Activated CD8-positive, alpha-beta T cell treated with anti-CD3 and anti-CD28 coated beads for 36 hours (primary cell): ENCODE data around the gene S100A12. TPM values are rescaled to one million over a fixed set of nuclear protein-coding genes. Genes with fewer than 3 reads are reported as not detected.

Source experiments
- ATAC-seq: fragments of 200-7000 bp; cut with Tn5 transposase; one replicate; pipeline ENCODE4 v1.10.0; 2021; ENCODE audit warnings: mild to moderate bottlenecking, moderate library complexity
- CTCF ChIA-PET: fragments of 350-600 bp; sonication (Branson Sonifier 250); formaldehyde crosslinking; loops from one replicate; lab custom pipeline; 2021; ENCODE audit warnings: antibody characterized with exemption; lab: Charles Lee
- POLR2A ChIA-PET: fragments of 350-600 bp; sonication (Branson Sonifier 250); formaldehyde crosslinking; loops from one replicate; lab custom pipeline; 2021; ENCODE audit warnings: antibody characterized with exemption; lab: Charles Lee
- DNase-seq: peaks from one replicate; pipeline ENCODE4 v3.0.0-alpha.2; 2020
- H3K27ac Mint-ChIP-seq: one replicate; pipeline ENCODE4 v1.8.0; 2021; ENCODE audit warnings: mild to moderate bottlenecking, mixed read lengths
- H3K27me3 Mint-ChIP-seq: one replicate; pipeline ENCODE4 v1.8.0; 2021; ENCODE audit warnings: mixed read lengths
- H3K36me3 Mint-ChIP-seq: one replicate; pipeline ENCODE4 v1.8.0; 2021; ENCODE audit warnings: low read depth, mixed read lengths
- H3K4me1 Mint-ChIP-seq: one replicate; pipeline ENCODE4 v1.8.0; 2021; ENCODE audit warnings: low read depth, mixed read lengths
- H3K4me3 Mint-ChIP-seq: one replicate; pipeline ENCODE4 v1.8.0; 2021; ENCODE audit warnings: mild to moderate bottlenecking, moderate library complexity, mixed read lengths
- H3K9me3 Mint-ChIP-seq: one replicate; pipeline ENCODE4 v1.8.0; 2021; ENCODE audit warnings: mixed read lengths
- intact Hi-C: fragments of 100-400 bp; cut with micrococcal nuclease; formaldehyde crosslinking; loops from one replicate; pipeline ENCODE4 v1.10.0; 2022
- total RNA-seq, 2 experiments: library from RNA; stranded (reverse); gene quantifications; one replicate each; pipeline ENCODE4 v1.2.3, GENCODE V29; 2021
- TF ChIP-seq, protein P1 (sequence below): fragments of 200-600 bp; IDR thresholded peaks from one replicate; pipeline ENCODE4 v1.8.0; 2022; ENCODE audit warnings: antibody characterized with exemption, mild to moderate bottlenecking

The S100A12 gene
- total RNA-seq, 2 experiments from 2014 or later, result not detected

- no peak for DNase-seq
- ChIA-PET POLR2A (no interaction called here), CTCF (no interaction called here)
- no peaks in the 10 kb centered on the region for H3K9me3 Mint-ChIP-seq
- H3K27ac Mint-ChIP-seq, result no peak overlapping the region
- TF ChIP-seq, protein P1, sequence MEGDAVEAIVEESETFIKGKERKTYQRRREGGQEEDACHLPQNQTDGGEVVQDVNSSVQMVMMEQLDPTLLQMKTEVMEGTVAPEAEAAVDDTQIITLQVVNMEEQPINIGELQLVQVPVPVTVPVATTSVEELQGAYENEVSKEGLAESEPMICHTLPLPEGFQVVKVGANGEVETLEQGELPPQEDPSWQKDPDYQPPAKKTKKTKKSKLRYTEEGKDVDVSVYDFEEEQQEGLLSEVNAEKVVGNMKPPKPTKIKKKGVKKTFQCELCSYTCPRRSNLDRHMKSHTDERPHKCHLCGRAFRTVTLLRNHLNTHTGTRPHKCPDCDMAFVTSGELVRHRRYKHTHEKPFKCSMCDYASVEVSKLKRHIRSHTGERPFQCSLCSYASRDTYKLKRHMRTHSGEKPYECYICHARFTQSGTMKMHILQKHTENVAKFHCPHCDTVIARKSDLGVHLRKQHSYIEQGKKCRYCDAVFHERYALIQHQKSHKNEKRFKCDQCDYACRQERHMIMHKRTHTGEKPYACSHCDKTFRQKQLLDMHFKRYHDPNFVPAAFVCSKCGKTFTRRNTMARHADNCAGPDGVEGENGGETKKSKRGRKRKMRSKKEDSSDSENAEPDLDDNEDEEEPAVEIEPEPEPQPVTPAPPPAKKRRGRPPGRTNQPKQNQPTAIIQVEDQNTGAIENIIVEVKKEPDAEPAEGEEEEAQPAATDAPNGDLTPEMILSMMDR, result no peak
- no peaks in the 10 kb centered on the region for H3K4me1 Mint-ChIP-seq
- intact Hi-C loops, result no loop called here
- H3K36me3 Mint-ChIP-seq, result no peaks in the 10 kb centered on the region
- H3K27me3 Mint-ChIP-seq, result peaks cover 9% of the 10 kb centered on the region
- no peak overlapping the region for H3K4me3 Mint-ChIP-seq
- ATAC-seq, result no peak
Measured at GRCh38 chr1:153368495-153368894, 6.9 kb downstream of the S100A12 start.

DNA sequence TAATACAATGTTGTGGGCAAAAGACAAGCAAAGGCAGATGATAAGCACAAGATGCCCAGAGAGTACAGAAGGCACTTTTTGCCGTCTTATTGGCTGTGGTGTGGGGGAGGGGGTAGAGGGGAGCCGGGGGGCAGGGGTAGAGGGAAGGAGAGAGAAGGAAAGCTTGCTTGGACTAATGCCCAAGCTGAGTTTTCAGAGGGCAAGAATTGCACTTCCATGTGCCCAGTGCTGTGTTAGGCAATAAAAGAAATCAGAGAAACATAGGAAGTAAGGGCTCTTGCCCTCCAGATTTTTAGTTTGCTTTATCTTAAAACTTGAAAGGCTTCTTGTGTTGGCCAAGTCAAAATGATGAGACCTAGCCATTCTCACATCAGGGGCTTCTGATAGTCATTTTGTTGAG, 8.3 kb downstream of the S100A12 start:
- Mint-ChIP-seq H3K4me3 (no peak overlapping the region), H3K27ac (no peak overlapping the region), H3K4me1 (no peaks in the 10 kb centered on the region), H3K36me3 (no peaks in the 10 kb centered on the region), H3K27me3 (peaks cover 11% of the 10 kb centered on the region), H3K9me3 (no peaks in the 10 kb centered on the region)
- TF ChIP-seq, protein P1, result no peak
- intact Hi-C loops, result no loop called here
- ChIA-PET POLR2A (no interaction called here), CTCF (no interaction called here)
- no peak for ATAC-seq
- no peak for DNase-seq

DNA sequence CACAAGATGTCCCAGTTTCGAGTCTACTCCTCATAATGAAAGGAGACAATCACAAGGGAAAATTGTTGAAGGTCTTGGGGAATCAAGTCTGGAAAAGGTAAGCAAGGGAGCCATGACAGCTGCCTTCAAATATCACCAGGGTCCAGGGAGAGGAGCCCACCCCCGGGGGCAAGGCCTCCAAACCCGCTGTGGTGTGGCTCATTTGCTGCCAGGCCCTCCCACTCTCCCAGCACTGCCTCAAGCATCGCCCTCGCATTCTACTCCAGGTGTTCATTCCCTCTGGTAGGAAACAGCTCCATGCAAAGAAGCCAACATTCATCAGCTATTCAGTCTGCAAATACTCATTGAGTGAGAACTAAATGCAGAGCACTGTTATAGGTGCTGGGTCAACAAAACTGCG, 9.2 kb downstream of the S100A12 start:
- H3K27me3 Mint-ChIP-seq, result peaks cover 11% of the 10 kb centered on the region
- DNase-seq (no peak), ATAC-seq (no peak)
- CTCF ChIA-PET, result no interaction called here
- H3K4me3 Mint-ChIP-seq, result no peak overlapping the region
- POLR2A ChIA-PET, result no interaction called here
- H3K27ac Mint-ChIP-seq, result no peak overlapping the region
- H3K4me1 Mint-ChIP-seq, result no peaks in the 10 kb centered on the region
- intact Hi-C loops, result no loop called here
- H3K36me3 Mint-ChIP-seq, result no peaks in the 10 kb centered on the region
- H3K9me3 Mint-ChIP-seq, result no peaks in the 10 kb centered on the region
- TF ChIP-seq, protein P1, result no peak

GRCh38 chr1:153365696-153366095, 9.7 kb downstream of the S100A12 start:
- TF ChIP-seq, protein P1, result no peak
- intact Hi-C loops, result no loop called here
- ChIA-PET CTCF (no interaction called here), POLR2A (no interaction called here)
- Mint-ChIP-seq H3K9me3 (no peaks in the 10 kb centered on the region), H3K27me3 (peaks cover 11% of the 10 kb centered on the region), H3K4me1 (no peaks in the 10 kb centered on the region), H3K27ac (no peak overlapping the region), H3K36me3 (no peaks in the 10 kb centered on the region), H3K4me3 (no peak overlapping the region)
- DNase-seq, result no peak
- ATAC-seq, result no peak

DNA sequence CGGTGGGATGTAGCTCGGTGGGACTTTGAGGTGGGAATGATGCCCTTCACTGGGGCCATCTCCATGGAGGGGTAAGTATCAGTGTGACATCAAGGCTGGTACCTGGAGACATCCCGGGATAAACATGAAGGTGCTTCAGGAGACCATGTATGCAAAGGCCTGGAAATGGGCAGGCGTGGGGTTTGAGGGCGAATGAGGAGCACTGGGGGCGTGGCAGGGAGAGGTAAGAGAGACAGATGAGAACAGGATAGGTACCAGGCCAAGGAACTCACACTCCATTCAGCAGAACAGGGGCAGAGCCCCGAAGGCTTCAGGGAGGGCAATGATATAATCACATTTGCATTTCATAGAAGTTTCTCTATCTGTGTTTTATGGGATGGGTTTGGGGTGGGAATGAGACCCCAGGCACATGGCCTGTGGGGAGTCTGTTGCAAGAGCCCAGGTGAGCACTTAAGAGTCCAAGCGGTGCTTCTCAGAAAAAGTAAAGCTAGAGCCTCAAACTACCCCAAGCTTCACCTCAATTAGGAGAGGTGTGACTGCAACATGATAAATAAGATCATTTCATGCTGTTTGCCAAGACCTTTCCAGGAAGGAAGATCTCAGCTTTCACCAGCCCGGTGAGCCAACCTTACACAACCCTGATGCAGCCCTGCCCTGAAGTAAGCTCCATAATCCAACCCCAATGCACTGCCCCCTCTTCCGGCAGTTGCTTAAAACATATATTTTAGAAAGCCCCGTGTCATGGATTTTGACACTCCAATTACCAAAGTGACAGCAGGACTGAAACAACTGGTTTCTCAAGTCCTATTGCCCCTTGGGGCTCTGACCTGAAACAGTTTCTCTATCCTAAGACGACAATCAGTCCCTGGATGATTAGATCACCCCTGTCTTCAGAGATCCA, 10.4 kb downstream of the S100A12 start:
- H3K27ac Mint-ChIP-seq, result no peak overlapping the region

More for the DNA sequence above, 10.4 kb downstream of the S100A12 start:
- H3K4me1 Mint-ChIP-seq, result no peaks in the 10 kb centered on the region
- no peaks in the 10 kb centered on the region for H3K9me3 Mint-ChIP-seq
- POLR2A ChIA-PET, result no interaction called here
- intact Hi-C loops, result no loop called here
- DNase-seq (no peak), ATAC-seq (no peak)
- TF ChIP-seq, protein P1, result no peak
- no peak overlapping the region for H3K4me3 Mint-ChIP-seq
- CTCF ChIA-PET, result interaction anchor here (1.0 to 2.1 kb wide), 4 partner anchors 10 to 130 kb away, joined by 3 to 6 read pairs (median 5); no protein-coding TSS in a partner anchor
- H3K27me3 Mint-ChIP-seq, result peaks cover 11% of the 10 kb centered on the region
- H3K36me3 Mint-ChIP-seq, result no peaks in the 10 kb centered on the region
